Psoas muscle (tissue), 8 donors: Measurements from ENCODE around the gene EPB41L1. TPM values are rescaled to one million over a fixed set of nuclear protein-coding genes. Genes with fewer than 3 reads are reported as not detected.

Experiments used
- ATAC-seq, 4 donors: fragments of 200-7000 bp; cut with Tn5 transposase; one replicate each; pipeline ENCODE4 v1.9.1; 2020; ENCODE audit warnings: moderate library complexity in 3 of 4, mild to moderate bottlenecking in 2 of 4
- DNase-seq, 2 donors: peaks; one replicate each; pipeline ENCODE4 v3.0.0-alpha.2; 2020
- H3K27ac ChIP-seq: fragments of 200-600 bp; one replicate; pipeline ENCODE4 v1.8.0; 2022
- H3K27me3 ChIP-seq, 3 donors: fragments of 200-600 bp in 1 of 3; one replicate each; pipeline versions ENCODE4 v1.6.1 to v1.8.0; 2013 to 2022; ENCODE audit warnings: low read length in 2 of 3, mild to moderate bottlenecking in 2 of 3, moderate library complexity in 1 of 3; ENCODE audit not compliant: insufficient read depth in 3 of 3
- H3K36me3 ChIP-seq, 2 donors: fragments of 200-600 bp in 1 of 2; one replicate each; pipeline versions ENCODE4 v1.6.1 to v1.8.0; 2013 to 2022; ENCODE audit warnings: low read depth in 1 of 2, mild to moderate bottlenecking in 1 of 2, moderate library complexity in 1 of 2; ENCODE audit not compliant: insufficient read depth in 1 of 2
- H3K4me1 ChIP-seq: fragments of 200-600 bp; one replicate; pipeline ENCODE4 v1.8.0; 2022
- H3K4me3 ChIP-seq: fragments of 200-600 bp; one replicate; pipeline ENCODE4 v1.8.0; 2022; ENCODE audit warnings: mild to moderate bottlenecking
- H3K9me3 ChIP-seq: fragments of 200-600 bp; one replicate; pipeline ENCODE4 v1.8.0; 2022
- CTCF ChIP-seq: fragments of 200-600 bp; IDR thresholded peaks from one replicate; pipeline ENCODE4 v1.8.0; 2022; ENCODE audit warnings: antibody characterized with exemption
- WGBS, 3 donors: extraction: QIAGEN DNeasy Blood & Tissue Kit; methylation state at CpG; one replicate each; pipeline versions ENCODE4 v1.1.6 to v1.1.7; 2013; 5-methylcytosine and 5-hydroxymethylcytosine counted together
- intact Hi-C, 2 donors: fragments of 100-400 bp; cut with DNase I; formaldehyde crosslinking; loops; one replicate each; pipeline versions ENCODE4 v1.11.0 to v1.14.2; 2022
- polyA plus RNA-seq, 3 donors: library from polyadenylated mRNA; stranded (reverse); fragments of 200-250 nt; gene quantifications; one replicate each; pipeline ENCODE4 v1.2.3, GENCODE V29; 2013
- total RNA-seq, 4 donors: library from RNA; stranded (reverse); fragmentation: NEBNext Ultra II Directional in 2 of 4; extraction: Animal tissue kit (Norgen Biotek cat#: 25700) in 2 of 4; gene quantifications; one replicate each; pipeline versions ENCODE4 v1.2.1 to v1.2.4, GENCODE V29; 2021 to 2023
- donor health status: healthy with polysubstance abuse.
- donor health status: DM: no; HTN: no; CAD: no; lungs with moderate emphysema.
- donor health status: Bipolar disorder and iron deficiency.
- donor health status: healthy.
- donor health status: DM: yes; HTN: yes; CAD: no.
- donor health status: DM: no; HTN: no; CAD: no.
- donor health status: DM: no; HTN: no; CAD: no.
- donor health status: DM: yes; HTN: yes; CAD: no.

The EPB41L1 gene
- total and polyA plus RNA-seq, 7 donors, result 4.2 to 24.1 (median 9.1) TPM

DNA sequence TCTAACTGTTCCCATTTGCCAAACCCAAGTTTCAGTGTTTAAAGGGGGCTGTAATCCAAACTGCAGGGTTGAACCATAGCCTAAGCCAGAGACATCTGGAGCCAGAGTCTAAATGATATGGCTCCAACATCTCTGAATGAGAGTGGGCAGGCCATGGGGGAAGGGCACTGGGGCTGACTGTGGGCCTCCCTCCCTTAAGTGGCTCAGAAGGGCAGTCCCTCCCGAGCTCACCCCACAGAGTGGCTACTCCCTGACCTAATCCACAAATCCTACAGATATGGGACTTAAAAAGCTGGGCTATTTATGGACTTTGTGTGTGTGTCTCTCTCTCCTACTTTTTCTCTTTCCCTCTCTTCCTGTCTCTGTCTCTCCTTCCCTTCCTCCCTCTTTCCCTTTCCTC is 45.9 kb downstream of the EPB41L1 start:
- H3K27me3 ChIP-seq, result no peaks in the 10 kb centered on the region
- no peaks in the 10 kb centered on the region for H3K36me3 ChIP-seq
- no peaks in the 10 kb centered on the region for H3K4me1 ChIP-seq
- 86 to 100% (median 89%) methylated on average over 1 of the region's 1 CpG for WGBS, 3 donors
- no peak for ATAC-seq
- no peaks in the 10 kb centered on the region for H3K9me3 ChIP-seq
- H3K4me3 ChIP-seq, result no peak overlapping the region
- H3K27ac ChIP-seq, result no peak overlapping the region
- DNase-seq, result no peak
- no peak for TF ChIP-seq CTCF
- intact Hi-C loops, result loop anchor here (2.0 to 10.0 kb wide), 2 partner anchors 206 to 394 kb away; no protein-coding TSS in a partner anchor

GRCh38 chr20:36201198-36201597 is 46.7 kb downstream of the EPB41L1 start:
- H3K9me3 ChIP-seq, result no peaks in the 10 kb centered on the region
- intact Hi-C loops, result loop anchor here (2.0 to 10.0 kb wide), 2 partner anchors 206 to 394 kb away; no protein-coding TSS in a partner anchor
- TF ChIP-seq CTCF, result no peak
- H3K27me3 ChIP-seq, result no peaks in the 10 kb centered on the region
- no peak overlapping the region for H3K4me3 ChIP-seq
- no peaks in the 10 kb centered on the region for H3K4me1 ChIP-seq
- no peaks in the 10 kb centered on the region for H3K36me3 ChIP-seq
- DNase-seq (no peak), ATAC-seq (no peak)
- 84 to 89% (median 88%) methylated on average over 4 of the region's 4 CpGs for WGBS, 3 donors
- H3K27ac ChIP-seq, result no peak overlapping the region

DNA sequence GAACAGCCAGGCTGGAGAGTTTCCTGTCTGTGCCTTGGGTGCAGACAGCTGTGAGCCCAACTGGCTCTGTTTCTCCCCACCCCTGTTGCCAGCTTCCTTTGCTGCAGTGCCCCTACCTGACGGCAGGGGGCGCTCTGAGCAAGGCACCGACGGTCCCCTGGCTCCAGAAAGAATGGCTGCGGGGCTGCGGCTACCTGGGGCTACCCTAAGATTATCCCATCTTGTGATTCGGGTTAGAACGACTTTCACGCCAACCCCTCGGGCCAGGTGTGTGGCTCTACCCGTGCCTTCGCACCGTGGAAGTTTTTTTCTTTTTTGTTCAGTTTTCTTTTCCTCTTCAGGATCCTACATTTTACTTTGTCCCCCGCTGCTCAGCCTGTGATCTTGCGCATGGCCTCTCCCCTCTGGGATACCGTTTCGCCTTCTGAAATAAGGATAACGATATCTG is 48.4 kb downstream of the EPB41L1 start:
- H3K27me3 ChIP-seq, result peaks cover 0 to 7% (median 0%) of the 10 kb centered on the region in 3 donors
- TF ChIP-seq CTCF, result peak; percentile 95
- H3K4me1 ChIP-seq, result no peaks in the 10 kb centered on the region
- WGBS, 3 donors, result 36 to 43% (median 38%) methylated on average over 18 of the region's 18 CpGs
- peak; percentile 67 to 91 (median 78) for ATAC-seq
- H3K36me3 ChIP-seq, result no peaks in the 10 kb centered on the region
- intact Hi-C loops, result loop anchor here (2.0 to 10.0 kb wide), 2 partner anchors 236 to 392 kb away; no protein-coding TSS in a partner anchor
- no peaks in the 10 kb centered on the region for H3K9me3 ChIP-seq
- H3K4me3 ChIP-seq, result no peak overlapping the region
- H3K27ac ChIP-seq, result no peak overlapping the region
- peak; percentile 76 to 83 for DNase-seq

DNA sequence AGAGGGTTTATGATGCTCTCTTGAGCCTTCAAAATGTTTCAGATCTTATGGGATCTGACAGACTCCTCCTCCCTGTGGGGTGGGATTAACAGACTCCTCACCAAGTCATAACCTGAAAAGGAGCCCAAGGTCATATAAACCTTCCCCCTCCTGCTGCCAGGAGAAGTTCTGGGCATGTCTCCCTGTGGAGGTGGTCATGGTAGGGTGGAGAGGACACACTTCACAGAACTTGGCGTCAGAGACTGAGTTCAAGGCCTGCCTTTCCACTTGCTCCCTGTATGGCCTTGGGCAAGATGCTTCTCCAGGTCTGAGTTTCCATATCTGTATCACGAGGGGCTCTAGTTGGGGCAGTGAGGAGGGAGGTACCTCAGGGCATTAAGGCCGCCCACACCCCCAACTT is 49.3 kb downstream of the EPB41L1 start:
- H3K4me1 ChIP-seq, result no peaks in the 10 kb centered on the region
- no peak overlapping the region for H3K4me3 ChIP-seq
- H3K27me3 ChIP-seq, result peaks cover 0 to 13% (median 0%) of the 10 kb centered on the region in 3 donors
- ATAC-seq, result no peak
- H3K27ac ChIP-seq, result no peak overlapping the region
- intact Hi-C loops, result loop anchor here (2.0 to 10.0 kb wide), 2 partner anchors 235 to 391 kb away; no protein-coding TSS in a partner anchor
- no peak for DNase-seq
- H3K36me3 ChIP-seq, result no peaks in the 10 kb centered on the region
- TF ChIP-seq CTCF, result no peak
- WGBS, 3 donors, result 87 to 96% (median 88%) methylated on average over 3 of the region's 3 CpGs
- no peaks in the 10 kb centered on the region for H3K9me3 ChIP-seq

- H3K36me3 ChIP-seq, result no peaks in the 10 kb centered on the region
- no peak overlapping the region for H3K27ac ChIP-seq
- DNase-seq, result no peak
- H3K4me1 ChIP-seq, result no peaks in the 10 kb centered on the region
- no peak overlapping the region for H3K4me3 ChIP-seq
- 64 to 81% (median 68%) methylated on average over 3 of the region's 3 CpGs for WGBS, 3 donors
- no peak for ATAC-seq
- intact Hi-C loops, result loop anchor here in 1 of 2 donors (5.0 to 10.0 kb wide), 2 partner anchors 237 to 390 kb away; no protein-coding TSS in a partner anchor
- peaks cover 0 to 13% (median 0%) of the 10 kb centered on the region in 3 donors for H3K27me3 ChIP-seq
- no peaks in the 10 kb centered on the region for H3K9me3 ChIP-seq
- TF ChIP-seq CTCF, result no peak
These were observed 50.5 kb downstream of the EPB41L1 start for GRCh38 chr20:36205026-36205425.
